ENCODE data around the gene SLC9A9.
"Not testable (repeated sequence)": the region's sequence is repeated elsewhere in the genome, so short reads cannot be mapped to it uniquely, and the experiment has no call there.

SLC9A9 gene

GRCh38 chr3:143753006-143753405 lies 95.3 kb downstream of the SLC9A9 start:
- no peak for DNase-seq

GRCh38 chr3:143751643-143752178 lies 96.6 kb downstream of the SLC9A9 start:
- peak; percentile 63 for DNase-seq

GRCh38 chr3:143750841-143751240 lies 97.4 kb downstream of the SLC9A9 start:
- no peak for DNase-seq

GRCh38 chr3:143749926-143750325 lies 98.3 kb downstream of the SLC9A9 start:
- DNase-seq = no peak

GRCh38 chr3:143737065-143737464 lies 111.2 kb downstream of the SLC9A9 start:
- DNase-seq = no peak

- DNase-seq = no peak
Observed at GRCh38 chr3:143736205-143736997, 111.9 kb downstream of the SLC9A9 start.

- no peak for DNase-seq
Observed at GRCh38 chr3:143731776-143732175, 116.5 kb downstream of the SLC9A9 start.

- no peak for DNase-seq
Observed at GRCh38 chr3:143731320-143731719, 116.9 kb downstream of the SLC9A9 start.

- DNase-seq = no peak
Observed at GRCh38 chr3:143727391-143727790, 120.9 kb downstream of the SLC9A9 start.

- DNase-seq = no peak
Observed at GRCh38 chr3:143726727-143727126, 121.5 kb downstream of the SLC9A9 start.

GRCh38 chr3:143720381-143720780 lies 127.9 kb downstream of the SLC9A9 start:
- DNase-seq = no peak

GRCh38 chr3:143718463-143718862 lies 129.8 kb downstream of the SLC9A9 start:
- no peak for DNase-seq

- no peak for DNase-seq
Observed at GRCh38 chr3:143716731-143717130, 131.5 kb downstream of the SLC9A9 start.

- no peak for DNase-seq
Observed at GRCh38 chr3:143712522-143712921, 135.7 kb downstream of the SLC9A9 start.

- no peak for DNase-seq
Observed at GRCh38 chr3:143707848-143708247, 140.4 kb downstream of the SLC9A9 start.

GRCh38 chr3:143700431-143700975 lies 147.8 kb downstream of the SLC9A9 start:
- no peak for DNase-seq

- no peak for DNase-seq
Observed at GRCh38 chr3:143699424-143699823, 148.8 kb downstream of the SLC9A9 start.

- no peak for DNase-seq
Observed at GRCh38 chr3:143698682-143699303, 149.5 kb downstream of the SLC9A9 start.

- DNase-seq = no peak
Observed at GRCh38 chr3:143697975-143698374, 150.3 kb downstream of the SLC9A9 start.

GRCh38 chr3:143695333-143695732 lies 152.9 kb downstream of the SLC9A9 start:
- DNase-seq = not testable (repeated sequence)

- no peak for DNase-seq
Observed at GRCh38 chr3:143693506-143693905, 154.8 kb downstream of the SLC9A9 start.

- DNase-seq = no peak
Observed at GRCh38 chr3:143686638-143687197, 161.6 kb downstream of the SLC9A9 start.

- DNase-seq = no peak
Observed at GRCh38 chr3:143685491-143685890, 162.8 kb downstream of the SLC9A9 start.

GRCh38 chr3:143677430-143677829 lies 170.8 kb downstream of the SLC9A9 start:
- DNase-seq = no peak
